HG03095 (cell line): ENCODE results near the gene OMP.
"Not testable (repeated sequence)": the region's sequence is repeated elsewhere in the genome, so short reads cannot be mapped to it uniquely, and the experiment has no call there.

Experiments used
- ATAC-seq: cut with Tn5 transposase; IDR thresholded peaks from one replicate; pipeline ENCODE4 v1.9.1; 2021; ENCODE audit warnings: moderate library complexity; ENCODE audit not compliant: unreplicated experiment

OMP gene, protein sequence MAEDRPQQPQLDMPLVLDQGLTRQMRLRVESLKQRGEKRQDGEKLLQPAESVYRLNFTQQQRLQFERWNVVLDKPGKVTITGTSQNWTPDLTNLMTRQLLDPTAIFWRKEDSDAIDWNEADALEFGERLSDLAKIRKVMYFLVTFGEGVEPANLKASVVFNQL

DNA sequence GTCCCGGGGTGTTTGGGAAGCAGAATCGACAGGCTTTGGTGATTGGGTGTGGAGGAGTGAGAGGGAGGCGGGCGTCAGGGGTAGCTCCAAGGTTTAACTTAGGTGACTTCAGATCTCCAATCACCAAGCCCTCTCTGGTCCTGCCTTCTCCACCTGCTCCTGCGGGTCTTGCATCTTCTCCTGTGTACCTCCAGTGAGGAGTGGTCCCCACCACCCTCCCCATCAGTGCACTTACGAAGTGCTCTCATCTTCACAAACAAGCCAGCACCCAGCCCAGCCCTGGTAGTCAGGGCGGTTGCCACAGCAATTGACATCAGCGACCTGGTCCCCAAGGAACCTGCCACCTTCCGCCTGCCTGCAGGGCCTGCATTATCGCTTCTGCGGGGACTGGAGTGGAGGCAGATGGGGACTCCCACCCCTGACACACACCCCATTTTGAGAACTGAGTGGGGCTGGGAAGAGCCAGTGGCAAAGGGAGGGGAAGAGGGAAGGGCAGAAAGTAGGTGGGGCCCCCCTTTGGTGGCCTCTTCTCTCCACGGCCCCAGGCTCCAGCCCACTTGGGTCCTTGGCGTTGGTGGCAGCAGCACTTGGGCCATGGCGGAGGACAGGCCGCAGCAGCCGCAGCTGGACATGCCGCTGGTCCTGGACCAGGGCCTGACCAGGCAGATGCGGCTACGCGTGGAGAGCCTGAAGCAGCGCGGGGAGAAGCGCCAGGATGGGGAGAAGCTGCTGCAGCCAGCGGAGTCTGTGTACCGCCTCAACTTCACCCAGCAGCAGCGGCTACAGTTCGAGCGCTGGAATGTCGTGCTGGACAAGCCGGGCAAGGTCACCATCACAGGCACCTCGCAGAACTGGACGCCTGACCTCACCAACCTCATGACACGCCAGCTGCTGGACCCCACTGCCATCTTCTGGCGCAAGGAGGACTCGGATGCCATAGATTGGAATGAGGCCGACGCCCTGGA is at the start of gene OMP:
TSS of gene OMP (plus strand) at position 595 of the 965 bp plus-strand sequence. CDS start at position 595, 0 bp downstream.
- ATAC-seq = no peak

DNA sequence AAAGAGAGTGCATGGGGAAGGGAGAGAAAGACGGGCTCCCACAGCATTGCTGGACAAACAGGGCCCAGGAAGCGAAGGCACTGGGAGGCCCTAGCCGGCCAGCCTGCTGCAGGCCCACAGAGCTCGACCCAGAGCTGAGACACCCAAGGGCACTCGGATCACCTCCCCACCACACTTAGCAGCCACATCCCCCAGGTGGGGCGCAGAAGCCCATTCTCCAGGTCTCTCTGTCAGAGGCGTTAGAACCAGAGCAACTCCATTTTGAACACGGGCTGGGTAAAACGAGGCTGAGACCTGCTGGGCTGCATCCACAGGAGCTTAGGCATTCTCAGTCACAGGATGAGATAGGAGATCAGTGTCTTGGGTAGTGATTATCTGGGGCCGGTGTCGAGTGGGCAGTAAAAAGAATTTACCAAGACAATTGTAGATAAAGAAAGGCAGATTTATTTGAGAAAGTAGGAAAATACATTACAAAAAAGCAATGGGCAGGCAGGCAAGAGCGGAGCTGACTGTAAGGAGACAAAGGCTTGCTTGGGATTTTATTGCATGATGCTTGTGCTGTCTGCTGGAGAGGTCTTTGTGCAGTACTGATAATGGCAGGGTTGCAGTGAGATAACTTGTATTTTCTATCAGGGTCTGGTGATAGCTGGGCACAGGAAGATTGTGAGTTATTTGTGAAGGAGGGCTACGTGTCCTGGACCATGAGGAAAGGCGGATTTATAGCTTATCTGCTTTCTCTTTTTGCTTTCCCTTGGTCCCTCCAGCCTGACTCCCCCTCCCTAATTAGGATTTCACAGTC is 49.2 kb upstream of the OMP start:
- ATAC-seq = no peak

DNA sequence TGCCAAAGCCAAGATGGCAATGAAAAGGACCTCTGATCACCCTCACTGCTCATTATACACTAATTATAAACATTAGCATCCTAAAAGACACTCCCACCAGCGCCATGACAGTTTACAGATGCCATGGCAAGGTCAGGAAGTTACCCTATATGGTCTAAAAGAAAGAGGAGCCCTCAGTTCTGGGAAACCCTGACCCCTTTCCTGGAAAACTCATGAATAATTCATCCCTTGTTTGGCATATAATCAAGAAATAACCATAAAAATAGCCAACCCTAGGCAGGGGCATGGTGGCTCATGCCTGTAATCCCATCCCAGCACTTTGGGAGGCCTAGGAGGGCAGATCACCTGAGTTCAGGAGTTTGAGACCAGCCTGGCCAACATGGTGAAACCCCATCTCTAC is 48.6 kb upstream of the OMP start:
- no peak for ATAC-seq

DNA sequence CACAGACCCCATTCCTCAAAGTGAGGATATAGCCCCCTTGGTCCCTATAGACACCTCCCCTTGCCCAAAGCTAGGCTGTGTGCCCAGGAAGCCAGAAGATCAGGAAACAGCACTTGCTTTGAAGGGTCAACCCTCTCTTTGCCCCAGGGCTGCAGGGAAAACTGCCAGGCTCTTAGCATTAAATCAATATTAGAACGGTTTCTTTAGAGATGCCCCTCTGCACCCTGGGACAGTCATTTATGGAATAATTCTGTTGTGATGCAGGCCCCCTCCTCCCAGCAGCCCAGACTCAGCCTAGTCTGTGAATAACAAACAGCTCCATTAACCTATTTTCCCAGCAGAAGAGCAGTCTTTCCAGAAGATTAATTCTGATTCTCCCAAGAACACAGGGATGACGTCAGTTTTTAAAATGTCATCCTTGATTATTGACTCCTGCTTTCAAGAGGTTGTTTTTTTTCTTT is 47.5 kb upstream of the OMP start:
- ATAC-seq = no peak

DNA sequence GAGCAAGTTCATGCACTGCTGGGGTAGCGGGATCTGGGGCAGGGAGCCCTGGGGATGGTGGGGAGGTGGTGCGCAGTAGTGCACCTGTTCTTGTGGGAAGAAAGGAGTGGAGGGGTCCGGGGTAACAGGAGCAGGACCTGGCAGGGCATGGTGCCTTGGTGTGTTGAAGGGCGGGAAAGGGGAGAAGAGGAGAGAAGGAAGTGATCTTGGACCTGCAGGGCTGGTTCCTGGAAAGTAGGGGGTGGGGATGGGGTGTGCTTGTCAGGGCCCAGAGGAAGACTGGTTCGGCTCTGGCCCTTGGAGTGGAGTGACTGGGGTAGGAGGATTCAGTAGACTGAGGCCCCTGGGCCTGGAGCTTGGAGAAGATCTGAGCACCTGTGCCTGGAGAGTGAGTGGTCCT is 46.7 kb upstream of the OMP start:
- ATAC-seq = no peak

DNA sequence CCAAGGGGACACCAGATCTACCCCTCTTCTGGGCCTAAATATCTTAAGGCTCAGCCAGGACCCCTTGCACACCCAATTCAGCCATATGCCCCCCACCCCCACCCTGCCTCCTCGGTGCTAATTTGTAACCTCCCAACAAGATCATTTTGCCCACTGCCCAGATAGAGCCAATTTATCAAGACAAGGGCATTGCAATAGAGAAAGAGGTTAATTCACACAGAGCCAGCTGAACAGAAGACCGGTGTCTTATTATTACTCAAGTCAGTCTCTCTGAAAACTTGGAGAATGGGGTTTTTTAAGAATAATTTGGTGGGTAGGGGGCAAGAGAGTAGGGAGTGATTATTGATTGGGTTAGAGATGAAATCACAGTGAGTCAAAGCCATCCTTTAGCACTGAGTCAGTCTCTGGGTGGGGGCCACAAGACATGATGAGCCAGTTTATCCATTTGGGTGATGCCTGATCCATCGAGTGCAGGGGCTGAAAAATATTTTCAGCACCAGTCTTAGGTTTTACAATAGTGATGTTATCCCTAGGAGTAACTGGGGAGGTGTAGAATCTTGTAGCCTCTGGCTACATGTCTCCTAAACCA is 45.7 kb upstream of the OMP start:
- ATAC-seq = no peak

DNA sequence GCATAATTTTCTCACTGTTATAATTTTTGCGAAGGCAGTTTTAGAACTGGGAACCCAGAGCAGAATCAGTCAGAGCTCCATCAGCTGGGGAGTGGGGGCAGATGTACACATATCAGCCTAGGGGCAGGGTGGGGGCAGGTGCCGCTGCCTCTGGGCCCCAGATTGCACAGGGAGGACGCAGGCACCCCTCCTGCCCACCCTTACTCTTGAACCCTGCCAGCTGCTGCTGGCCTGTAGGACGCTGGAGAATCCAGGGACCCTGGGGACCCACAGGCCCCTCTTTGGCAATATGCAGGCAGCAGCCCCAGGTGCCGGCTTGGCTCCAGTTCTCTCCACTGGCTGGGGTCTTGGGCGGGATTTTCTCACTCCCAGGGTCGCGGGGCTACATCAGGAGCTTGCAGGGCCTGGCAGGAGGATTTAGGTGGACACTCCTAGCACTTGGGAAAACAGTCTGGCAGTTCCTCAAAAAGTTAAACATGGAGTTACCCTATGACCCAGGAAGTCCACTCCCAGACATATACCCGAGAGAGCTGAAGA is 44.6 kb upstream of the OMP start:
- no peak for ATAC-seq

DNA sequence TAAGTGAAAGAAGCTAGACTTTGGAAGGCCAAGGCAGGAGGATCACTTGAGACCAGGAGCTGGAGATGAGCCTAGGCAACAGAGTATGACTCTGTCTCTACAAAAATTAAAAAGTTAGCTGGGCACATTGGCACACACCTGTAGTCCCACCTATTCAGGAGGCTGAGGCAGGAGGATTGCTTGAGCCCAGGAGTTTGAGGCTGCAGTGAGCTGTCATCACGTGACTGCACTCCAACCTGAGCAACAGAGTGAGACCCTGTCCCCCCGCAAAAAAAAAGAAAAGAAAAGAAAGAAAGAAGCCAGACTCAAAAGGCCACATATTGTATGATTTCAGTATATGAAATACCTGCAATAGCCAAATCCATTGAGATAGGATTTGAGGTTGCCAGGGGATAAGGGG is 43.7 kb upstream of the OMP start:
- no peak for ATAC-seq

DNA sequence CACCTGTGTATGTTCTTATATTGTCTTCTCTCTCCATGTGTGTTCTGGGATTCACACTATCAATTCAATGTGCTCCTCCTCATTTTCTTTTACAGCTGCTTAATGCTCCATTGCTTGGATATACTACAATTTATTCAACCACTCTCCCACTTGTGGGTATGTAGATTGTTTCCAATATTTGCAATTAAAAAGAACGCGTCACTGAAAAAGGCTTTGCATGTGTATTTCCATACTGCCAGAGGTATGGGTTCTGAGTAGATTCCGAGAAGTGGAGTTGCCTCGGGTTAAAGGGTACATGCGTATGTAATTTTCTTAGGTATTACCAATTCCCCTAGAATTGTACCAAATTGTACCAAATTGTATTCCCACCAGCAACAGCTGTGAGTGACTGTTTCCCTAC is 42.8 kb upstream of the OMP start:
- no peak for ATAC-seq

DNA sequence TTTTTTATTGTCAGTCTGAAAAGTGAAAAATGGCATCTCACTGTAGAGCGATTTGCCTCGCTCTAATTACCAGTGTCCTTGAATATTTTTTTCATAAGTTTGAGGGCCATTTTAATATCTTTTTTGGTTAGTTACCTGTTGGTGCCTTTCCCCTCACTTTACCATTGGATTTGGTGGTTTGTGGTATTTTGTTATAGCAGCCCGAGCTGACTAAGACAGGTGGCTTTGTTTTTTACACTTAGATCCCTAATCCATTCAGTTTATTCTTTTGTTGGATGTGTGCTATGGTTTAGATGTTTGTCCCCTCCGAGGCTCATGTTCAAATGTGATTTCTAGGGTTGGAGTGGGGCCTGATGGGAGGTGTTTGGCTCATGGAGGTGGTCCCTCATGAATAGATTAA is 42.4 kb upstream of the OMP start:
- no peak for ATAC-seq

DNA sequence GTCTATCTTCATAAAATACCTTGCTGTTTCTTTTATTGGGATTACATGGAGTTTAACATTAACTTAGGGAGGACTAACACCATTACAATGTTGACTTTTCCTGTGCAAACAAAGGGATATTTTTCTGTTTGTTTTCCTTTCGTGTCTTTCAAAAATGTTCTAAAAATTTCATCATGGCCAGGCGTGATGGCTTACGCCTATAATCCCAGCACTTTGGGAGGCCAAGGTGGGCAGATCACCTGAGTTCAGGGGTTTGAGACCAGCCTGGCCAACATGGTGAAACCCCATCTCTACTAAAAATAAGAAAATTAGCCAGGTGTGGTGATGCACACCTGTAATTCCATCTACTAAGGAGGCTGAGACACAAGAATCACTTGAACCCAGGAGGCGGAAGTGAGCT is 41.4 kb upstream of the OMP start:
- ATAC-seq = not testable (repeated sequence)

DNA sequence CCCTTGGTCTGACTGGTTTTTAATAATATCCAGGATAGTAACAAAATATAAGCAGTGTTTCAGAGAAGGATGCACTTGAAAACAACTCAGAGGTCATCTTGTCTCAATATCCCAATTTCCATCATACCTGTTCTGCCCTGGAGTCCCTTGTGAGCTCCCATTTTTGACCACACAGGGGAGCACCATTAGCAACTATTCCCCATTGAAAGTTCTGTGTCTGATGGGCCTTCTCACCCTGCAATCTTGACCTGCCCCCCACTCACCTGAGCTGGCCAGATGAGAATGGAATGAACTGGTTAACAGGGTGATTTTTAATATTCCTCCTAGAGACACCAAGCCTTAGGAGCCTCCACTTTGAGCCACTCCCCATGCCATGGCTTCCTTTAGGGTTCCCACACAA is 39.7 kb upstream of the OMP start:
- ATAC-seq = no peak

DNA sequence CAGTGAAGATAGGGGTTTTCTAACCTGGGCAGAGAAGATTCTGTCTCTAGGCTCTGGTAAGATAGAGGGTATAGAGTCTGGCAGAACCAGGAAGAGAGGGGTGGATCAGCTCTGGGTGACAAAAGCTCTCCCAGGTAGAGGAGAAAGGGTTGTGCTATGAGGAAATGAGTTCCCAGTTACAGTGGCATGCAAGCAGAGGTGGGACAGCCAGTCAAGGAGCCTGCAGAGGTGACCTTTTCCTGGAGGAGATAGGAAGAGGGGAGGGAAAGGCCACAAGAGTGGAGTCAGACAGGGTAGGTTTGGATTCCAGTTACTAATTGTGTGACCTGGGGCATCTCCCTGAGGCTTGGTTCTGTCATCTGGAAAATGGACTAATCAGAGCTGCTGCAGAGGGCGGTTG is 39.2 kb upstream of the OMP start:
- no peak for ATAC-seq

DNA sequence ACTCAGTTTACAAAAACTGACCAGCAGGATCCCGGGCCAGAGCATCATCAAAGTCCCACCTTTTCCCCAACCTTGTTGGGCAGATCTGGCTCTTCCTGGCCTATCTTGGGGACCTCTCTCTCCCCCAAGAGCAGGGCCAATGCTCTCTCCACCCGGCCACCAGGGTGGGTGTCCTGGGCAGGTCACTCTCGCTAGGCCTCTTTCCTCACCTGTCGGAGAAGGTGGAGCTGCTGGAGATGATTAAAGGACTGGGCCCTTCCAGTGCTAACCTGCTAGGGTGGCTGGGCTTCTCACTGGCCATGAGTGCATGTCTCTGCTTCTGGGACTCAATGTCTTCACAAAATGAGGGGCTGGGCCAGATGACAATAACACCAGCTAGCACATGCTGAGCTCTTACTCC is 38.8 kb upstream of the OMP start:
- ATAC-seq = no peak

DNA sequence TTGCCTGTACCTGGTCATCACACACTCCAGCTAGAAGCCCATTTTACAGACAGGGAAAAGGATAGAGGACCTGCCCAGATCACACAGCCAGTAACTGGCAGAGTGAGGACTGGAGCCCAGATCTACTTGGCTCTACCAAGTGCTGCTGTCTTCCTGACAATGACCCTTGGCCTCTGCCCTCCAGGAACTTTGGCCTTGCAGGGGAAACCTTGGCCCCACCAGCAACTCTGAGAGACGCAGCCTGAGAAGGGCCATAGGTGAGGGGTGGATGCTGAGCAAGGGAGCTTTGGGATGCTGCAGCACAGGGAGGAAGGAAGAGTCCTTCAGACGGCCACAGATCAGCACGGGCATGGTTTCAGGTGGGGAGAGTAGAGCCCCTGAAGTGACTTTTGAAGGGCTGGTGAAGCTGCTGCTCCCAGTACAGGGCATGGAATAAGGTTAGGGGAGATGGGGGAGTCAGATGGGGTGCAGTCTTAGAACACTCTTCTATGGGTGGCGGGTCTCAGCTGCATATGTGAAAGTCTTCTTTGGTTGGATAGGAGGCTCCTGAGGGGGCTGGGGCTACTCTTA is 37.9 kb upstream of the OMP start:
- no peak for ATAC-seq

DNA sequence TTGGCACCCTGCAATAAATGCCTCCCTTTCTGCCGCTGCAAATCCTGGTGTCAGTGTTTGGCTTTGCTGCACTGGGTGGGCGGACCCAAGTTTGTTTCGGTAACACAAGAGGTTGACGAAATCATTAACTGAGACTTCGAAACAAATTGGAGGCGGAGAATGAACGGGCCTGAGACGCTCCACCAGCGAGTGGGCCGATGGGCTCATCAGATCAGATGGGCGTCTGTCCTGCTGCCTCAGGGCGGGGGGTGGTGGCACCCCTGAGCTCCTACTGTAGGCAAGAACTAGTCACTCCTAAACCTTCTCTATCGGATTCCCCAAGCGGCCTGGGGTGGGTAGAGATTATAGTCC is 36.8 kb upstream of the OMP start:
- ATAC-seq = no peak

DNA sequence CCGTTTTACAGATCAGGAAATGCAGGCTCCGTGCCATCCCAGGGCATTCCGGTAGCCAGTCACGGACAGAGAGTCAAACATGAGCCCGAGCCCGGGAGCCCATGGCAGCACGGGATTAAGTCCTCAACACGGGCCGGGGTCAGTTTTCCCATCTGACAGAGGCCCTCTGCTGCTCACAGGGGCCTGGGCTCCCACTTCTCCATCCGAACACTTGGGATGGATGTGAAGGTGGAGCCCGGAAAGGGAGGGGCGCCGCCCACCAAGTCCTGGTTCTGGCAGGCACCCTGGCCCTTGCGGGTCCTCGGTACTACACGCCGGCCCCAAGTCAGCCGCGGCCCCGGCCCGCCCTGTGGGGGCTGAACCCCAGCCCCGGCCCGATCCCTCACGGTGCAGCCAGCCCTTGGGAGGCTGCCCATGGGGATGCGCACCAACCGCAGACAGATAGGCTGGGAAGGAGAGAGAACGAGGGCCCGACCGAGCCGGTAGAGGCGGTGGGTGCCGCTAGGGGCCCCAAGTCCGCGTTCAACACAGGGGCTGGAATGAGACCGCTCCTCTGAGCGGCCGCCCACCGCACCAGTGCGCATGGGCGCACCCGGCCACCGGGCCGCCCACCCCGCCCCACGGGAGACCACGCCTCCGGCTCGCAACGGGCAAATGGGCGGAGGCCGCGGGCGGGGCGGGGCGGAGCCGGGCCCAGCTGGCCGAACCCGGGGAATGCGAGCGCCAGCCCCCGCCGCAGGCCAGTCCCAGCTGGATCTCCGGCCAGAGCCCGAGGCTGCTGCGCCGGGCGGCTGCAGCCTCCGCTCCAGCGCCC is 36.2 kb upstream of the OMP start, which contains the start of gene CAPN5:
TSS of gene CAPN5 (plus strand) at position 743 of the 814 bp plus-strand sequence. CDS start 17,916 bp downstream, outside the sequence.
- ATAC-seq = peak; percentile 92

DNA sequence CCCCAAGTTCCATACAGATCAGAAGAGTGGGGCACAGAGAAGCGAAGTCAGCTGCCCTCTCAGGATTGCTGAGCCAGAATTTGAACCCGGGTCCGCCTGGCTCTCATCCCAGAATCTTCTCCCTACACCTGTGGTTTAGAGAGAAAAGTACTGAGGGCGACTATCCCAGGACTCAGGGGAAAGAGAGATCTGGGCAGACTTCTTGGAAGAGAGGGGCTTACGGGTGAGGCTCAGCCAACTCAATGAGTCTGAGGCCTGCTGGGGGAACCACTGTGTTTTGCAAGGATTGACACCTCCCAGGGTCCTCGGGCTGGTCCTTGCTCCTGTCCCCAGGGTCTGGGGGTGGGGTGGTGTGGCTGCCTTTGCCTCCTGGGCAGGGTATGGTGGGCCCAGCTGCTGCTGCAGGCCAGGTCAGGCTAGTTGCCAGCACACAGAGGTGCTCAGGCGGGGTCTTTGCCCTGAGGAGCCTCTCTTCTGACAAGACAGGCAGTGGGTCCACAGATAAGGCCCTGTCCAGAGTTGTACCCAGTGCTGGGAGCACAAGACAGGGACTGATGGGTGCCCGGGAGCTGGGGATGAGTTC is 34.7 kb upstream of the OMP start:
- ATAC-seq = no peak
